OCI-LY1 (cell line): ENCODE data around the gene U2AF1.
"Not testable (repeated sequence)": the region's sequence is repeated elsewhere in the genome, so short reads cannot be mapped to it uniquely, and the experiment has no call there.

ENCODE experiments used
- CTCF ChIP-seq: fragments of 200-600 bp; sonication (generic), shearing (Covaris generic); IDR thresholded peaks from 2 replicates; pipeline ENCODE4 v1.5.1; 2017; ENCODE audit warnings: mild to moderate bottlenecking, antibody characterized with exemption, low read length, moderate library complexity, mixed read lengths
- EZH2 ChIP-seq: fragments of 200-600 bp; sonication (generic), shearing (Covaris generic); IDR thresholded peaks from 2 replicates; pipeline ENCODE4 v1.8.0; 2017; ENCODE audit warnings: borderline replicate concordance, mixed run types, mild to moderate bottlenecking, antibody characterized with exemption, low read length, moderate library complexity, mixed read lengths

DNA sequence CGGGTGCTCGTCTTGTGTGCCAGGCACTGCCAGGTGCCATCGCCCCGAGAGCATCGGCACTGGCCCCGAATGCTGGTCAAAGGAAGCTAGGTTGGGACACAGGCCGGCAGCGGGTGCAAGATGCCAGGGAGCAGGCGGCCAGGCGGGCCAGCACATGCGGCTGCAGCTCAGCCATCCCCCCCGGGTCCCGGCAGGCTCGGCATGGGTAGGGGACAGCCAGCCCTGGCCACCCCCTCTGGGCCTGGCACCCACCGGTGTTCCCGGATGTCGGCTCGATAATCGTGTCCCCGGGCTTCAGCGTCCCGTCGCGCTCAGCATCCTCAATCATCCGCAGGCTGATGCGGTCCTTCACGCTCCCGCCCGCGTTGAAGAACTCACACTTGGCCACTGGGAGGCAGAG, 41.4 kb downstream of the U2AF1 start:
- not testable (repeated sequence) for TF ChIP-seq EZH2, CTCF
